GM12801 (cell line): ENCODE measurements around the gene MPP3.

ENCODE experiments used
- TF ChIP-seq, protein P1 (sequence below): IDR thresholded peaks from one replicate; pipeline ENCODE4 v1.5.1; 2011; ENCODE audit warnings: control low read depth; ENCODE audit not compliant: insufficient read length; ENCODE audit errors: extremely low read depth

The MPP3 gene

DNA sequence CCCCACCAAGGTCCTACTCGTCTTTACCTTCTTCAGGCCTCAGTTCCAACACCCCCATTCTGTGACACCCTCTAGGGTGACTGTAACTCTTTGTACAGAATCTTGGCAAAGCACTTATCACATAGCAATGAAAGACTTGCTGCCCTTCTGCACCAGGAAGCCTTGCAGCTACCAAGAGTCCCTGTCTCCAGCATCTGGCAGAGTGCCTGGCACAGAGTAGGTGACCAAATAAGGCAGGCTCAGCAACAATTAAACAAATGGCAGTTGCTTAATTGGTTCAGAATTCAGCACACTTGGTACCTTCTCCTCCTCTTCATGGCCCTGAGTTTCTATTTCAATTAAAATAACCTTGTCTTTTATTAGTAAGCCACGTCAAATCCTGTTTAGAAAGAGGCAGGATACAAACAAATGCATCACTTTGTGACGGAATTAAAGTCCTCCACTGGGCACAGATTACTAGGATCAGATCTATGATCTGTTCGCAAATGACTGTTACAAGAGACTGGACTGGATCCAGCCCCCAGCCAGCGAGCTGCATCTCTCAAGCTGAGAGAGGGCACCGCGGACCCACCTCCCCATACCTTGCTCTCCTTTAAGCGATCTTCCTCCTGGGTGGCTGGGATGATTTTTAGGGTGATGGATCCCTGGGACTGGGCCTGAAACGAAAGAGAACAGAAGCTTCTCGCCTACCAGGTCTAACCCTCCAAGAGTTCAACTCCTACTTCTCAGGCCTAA is 9.4 kb downstream of the MPP3 start:
- TF ChIP-seq, protein P1, sequence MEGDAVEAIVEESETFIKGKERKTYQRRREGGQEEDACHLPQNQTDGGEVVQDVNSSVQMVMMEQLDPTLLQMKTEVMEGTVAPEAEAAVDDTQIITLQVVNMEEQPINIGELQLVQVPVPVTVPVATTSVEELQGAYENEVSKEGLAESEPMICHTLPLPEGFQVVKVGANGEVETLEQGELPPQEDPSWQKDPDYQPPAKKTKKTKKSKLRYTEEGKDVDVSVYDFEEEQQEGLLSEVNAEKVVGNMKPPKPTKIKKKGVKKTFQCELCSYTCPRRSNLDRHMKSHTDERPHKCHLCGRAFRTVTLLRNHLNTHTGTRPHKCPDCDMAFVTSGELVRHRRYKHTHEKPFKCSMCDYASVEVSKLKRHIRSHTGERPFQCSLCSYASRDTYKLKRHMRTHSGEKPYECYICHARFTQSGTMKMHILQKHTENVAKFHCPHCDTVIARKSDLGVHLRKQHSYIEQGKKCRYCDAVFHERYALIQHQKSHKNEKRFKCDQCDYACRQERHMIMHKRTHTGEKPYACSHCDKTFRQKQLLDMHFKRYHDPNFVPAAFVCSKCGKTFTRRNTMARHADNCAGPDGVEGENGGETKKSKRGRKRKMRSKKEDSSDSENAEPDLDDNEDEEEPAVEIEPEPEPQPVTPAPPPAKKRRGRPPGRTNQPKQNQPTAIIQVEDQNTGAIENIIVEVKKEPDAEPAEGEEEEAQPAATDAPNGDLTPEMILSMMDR = no peak

DNA sequence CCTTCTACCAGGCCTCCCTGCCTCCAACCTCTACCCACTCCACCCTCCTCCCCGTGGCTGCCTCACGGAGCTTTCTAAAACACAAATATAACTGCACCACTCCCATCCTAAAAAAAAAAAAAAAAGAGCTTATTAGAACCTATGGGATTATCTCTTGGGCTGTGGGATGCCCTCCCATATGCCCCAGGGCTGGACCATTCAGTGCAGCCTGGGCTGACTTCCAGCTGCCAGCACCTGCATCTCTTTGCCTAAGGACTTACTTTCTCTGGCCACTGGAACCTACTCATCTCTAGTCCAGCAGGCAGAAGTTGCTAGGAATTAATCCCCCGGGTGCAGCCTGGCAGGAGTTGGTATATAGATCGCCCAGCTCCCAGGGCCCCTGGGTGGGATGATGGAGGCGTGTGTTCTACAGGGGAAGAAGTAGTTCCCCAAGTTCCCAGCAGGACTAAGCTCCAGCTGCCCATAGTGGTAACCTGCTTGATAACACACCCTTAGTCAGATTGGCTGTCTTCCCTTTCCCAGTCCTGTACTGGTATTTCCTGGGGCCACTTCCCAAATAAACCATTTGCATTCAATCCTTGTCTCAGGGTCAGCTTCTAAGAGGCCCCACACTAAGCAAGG is 10.3 kb downstream of the MPP3 start:
- TF ChIP-seq, protein P1 = no peak

DNA sequence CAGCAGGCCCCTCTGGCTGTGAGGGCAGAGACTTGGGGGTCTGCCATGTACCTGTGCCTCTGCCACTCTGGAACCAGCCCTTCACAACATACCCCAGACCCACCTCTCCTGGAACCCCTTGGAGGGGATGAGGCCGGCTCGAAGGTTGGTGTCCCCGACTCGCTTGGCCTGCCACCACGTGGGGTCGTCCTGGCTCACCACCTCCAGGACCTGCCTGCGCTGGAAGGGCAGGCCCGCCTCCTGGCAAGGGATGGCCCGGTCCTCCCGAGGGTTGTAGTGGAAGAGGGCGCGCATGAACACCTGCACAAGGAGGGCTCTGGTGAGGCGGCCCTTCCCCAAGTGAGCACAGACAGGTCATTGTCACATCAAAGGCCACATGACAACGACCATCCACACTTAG is 12.2 kb downstream of the MPP3 start:
- TF ChIP-seq, protein P1 = no peak

DNA sequence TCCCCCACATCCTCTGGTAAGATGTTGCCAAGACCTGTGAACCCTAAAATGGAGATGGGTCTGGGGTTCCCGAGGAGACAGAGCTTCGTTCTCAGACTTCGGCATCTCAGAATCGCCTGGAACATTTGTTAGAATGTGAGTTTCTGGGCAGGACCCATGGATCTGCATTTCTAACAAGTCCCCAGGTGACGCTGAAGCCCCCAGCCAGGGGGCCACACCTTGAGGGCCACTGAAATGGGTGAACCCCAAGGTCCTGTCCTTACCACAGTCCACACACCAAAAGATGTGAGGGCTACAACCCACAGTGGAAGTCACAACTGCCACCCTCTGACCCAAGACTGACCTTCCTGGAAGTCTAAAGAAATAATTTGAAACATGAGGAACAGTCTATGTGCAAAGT is 14.0 kb downstream of the MPP3 start:
- TF ChIP-seq, protein P1 = no peak

DNA sequence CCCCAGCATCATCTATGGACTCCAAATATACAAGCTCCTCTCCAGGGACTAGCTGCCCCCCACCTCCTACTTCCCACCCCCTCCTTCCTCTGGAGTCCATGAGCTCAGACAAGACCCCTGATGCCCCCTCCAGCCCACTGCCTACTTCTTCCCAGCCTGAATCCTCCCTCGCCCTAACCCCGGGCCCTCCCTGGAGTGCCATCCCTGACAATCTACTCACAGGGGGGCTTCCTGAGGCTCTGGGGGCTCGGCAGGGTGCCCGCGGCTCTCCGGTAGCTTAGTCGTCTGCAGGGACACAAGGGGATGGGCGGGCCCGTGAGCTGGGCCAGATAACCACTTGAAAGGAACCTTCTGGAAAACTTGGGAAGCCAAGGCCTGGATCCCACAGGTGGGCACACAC is 15.1 kb downstream of the MPP3 start:
- TF ChIP-seq, protein P1 = no peak

DNA sequence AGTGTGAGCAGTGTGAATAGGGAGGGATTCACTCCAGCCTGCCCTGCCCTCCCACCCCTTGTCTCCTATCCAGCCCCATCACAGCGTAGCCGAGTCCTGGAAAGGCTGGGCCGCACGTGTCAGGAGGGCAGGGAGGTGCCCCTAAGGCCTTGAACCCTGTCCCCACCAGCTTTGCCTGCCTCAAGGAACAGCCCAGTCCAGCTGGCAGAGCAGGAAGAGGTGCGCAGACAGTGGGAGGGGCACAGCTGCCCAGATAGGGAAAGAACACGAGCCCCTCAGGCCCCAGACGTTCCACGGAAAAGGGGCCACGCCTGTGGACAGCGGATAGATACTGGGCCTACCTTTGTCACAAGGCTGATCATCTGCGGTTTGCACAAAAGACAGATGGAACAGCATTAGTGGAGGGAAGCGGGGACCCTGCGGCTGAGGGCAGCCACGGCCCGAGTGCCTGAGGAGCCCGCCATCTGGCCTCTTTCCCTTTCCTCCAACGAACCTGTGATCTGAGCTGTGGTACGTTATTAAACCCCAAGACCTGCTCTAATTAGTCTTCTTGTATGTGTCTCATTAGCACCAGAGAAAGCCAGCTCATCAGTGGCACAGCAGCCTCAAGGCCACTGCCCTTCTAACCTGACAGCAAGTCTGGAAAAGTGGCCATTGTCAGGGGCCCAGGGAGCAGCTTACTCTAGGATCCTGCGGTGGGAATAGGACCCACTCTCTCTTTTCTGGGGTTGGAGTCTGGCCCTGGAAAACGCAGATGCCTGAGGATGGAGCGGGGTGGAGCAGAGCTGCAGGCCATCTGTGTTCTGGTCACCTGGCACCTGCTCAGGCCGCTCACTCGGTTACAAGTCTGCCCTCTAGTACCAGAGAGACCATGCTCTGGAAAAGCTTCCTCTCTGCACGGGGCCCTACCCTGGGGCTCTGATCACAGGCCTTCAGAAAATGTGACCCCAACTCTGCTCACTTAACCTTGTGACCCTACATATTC is 16.3 kb downstream of the MPP3 start:
- TF ChIP-seq, protein P1 = no peak

DNA sequence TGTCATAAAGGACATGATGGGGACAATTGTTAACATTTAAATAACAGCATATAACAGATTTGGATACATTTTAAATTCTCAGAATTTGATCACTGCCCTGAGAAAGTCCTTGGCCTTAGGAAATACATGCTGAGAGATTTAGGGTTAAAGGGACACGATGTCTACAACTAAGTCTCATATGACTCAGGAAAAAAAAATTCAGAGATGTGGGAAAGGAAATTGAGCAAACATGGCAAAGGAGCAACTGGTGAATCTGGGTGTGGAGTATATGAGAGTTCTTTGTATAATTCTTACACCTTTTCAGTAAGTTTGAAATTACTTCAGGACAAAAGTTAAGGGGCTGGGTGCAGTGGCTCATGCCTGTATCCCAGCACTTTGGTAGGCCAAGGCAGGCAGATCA is 18.2 kb downstream of the MPP3 start:
- TF ChIP-seq, protein P1 = no peak
